Parathyroid adenoma (tissue), 2 donors: ENCODE measurements around the gene BTRC.
"Not testable (repeated sequence)": the region's sequence is repeated elsewhere in the genome, so short reads cannot be mapped to it uniquely, and the experiment has no call there.

Experiments
- H2AFZ ChIP-seq: fragments of 300-600 bp; sonication (generic); one replicate; pipeline ENCODE4 v1.7.0; 2017; ENCODE audit warnings: antibody characterized with exemption, mild to moderate bottlenecking
- H3K27ac ChIP-seq: fragments of 300-600 bp; sonication (generic); one replicate; pipeline ENCODE4 v1.7.0; 2017
- H3K27me3 ChIP-seq: fragments of 300-600 bp; sonication (generic); one replicate; pipeline ENCODE4 v1.7.0; 2017; ENCODE audit warnings: low read length; ENCODE audit not compliant: control insufficient read depth, insufficient read depth
- H3K36me3 ChIP-seq: fragments of 300-600 bp; sonication (generic); one replicate; pipeline ENCODE4 v1.7.0; 2017; ENCODE audit warnings: low read length; ENCODE audit not compliant: control insufficient read depth, insufficient read depth
- H3K4me1 ChIP-seq: fragments of 300-600 bp; sonication (generic); one replicate; pipeline ENCODE4 v1.7.0; 2017; ENCODE audit warnings: control low read depth
- H3K4me2 ChIP-seq: fragments of 300-600 bp; sonication (generic); one replicate; pipeline ENCODE4 v1.7.0; 2017; ENCODE audit warnings: low read length
- H3K4me3 ChIP-seq: fragments of 300-600 bp; sonication (generic); one replicate; pipeline ENCODE4 v1.7.0; 2017; ENCODE audit warnings: low read depth, low read length
- H3K79me2 ChIP-seq: fragments of 300-600 bp; sonication (generic); one replicate; pipeline ENCODE4 v1.7.0; 2017; ENCODE audit warnings: control low read depth
- H3K9ac ChIP-seq: fragments of 300-600 bp; sonication (generic); one replicate; pipeline ENCODE4 v1.7.0; 2017; ENCODE audit warnings: mild to moderate bottlenecking
- H3K9me3 ChIP-seq: fragments of 300-600 bp; sonication (generic); one replicate; pipeline ENCODE4 v1.7.0; 2017; ENCODE audit warnings: low read length; ENCODE audit not compliant: control insufficient read depth
- CTCF ChIP-seq: fragments of 300-600 bp; sonication (generic); IDR thresholded peaks from one replicate; pipeline ENCODE4 v1.7.0; 2017; ENCODE audit warnings: antibody characterized with exemption, mild to moderate bottlenecking
- donor health status: primary hyperparathyroidism.

The BTRC gene

DNA sequence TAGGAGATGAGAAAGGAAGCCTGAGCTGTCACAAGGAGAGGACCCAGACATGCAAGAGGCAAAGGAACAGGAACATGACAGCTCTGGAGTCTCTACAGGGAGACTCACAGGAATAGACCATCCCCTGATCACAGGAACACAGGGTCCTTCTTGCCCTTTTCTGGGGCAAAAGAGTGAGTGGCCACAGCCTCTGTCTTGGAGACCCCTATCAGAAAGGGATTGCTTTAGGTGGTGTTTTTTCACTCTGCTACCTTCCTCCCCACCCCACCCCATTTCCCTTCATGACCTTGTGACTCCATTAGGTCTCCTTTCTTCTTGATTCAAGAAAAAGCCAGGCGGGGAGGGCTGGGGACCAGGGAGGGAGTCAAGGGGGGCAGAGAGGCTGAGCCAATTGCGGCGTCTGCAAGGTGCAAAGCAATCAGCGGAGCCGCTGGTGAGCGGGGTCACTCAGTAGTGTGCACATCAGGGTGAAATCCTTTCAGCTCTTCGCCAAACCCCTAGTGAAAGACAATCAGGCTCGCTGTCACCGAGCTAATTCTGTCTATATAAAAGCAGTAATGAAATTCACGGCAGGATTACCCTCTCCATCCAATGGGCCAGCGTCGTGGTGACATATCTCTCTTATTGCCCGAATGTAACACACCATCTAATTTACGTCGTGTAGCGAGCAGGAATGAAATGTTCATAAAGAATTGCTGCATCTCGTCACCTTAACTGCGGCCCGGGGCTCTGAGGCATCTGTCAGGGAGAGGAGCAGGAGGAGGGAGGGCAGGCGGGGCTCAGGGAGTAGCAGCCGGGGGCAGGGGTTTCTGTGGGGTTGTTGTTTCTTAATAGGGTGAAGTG is 31.5 kb upstream of the BTRC start:
- no peak overlapping the region for H3K27ac ChIP-seq
- no peaks in the 10 kb centered on the region for H3K36me3 ChIP-seq
- no peaks in the 10 kb centered on the region for H3K4me1 ChIP-seq
- H3K4me2 ChIP-seq: no peak overlapping the region
- TF ChIP-seq CTCF: no peak
- no peaks in the 10 kb centered on the region for H3K9me3 ChIP-seq
- no peak overlapping the region for H3K9ac ChIP-seq
- no peaks in the 10 kb centered on the region for H3K27me3 ChIP-seq
- H3K79me2 ChIP-seq: no peaks in the 10 kb centered on the region
- H3K4me3 ChIP-seq: no peak overlapping the region
- no peak overlapping the region for H2AFZ ChIP-seq

- no peak overlapping the region for H3K27ac ChIP-seq
- H3K4me3 ChIP-seq: no peak overlapping the region
- H3K36me3 ChIP-seq: no peaks in the 10 kb centered on the region
- no peak overlapping the region for H2AFZ ChIP-seq
- H3K9ac ChIP-seq: no peak overlapping the region
- H3K79me2 ChIP-seq: no peaks in the 10 kb centered on the region
- no peaks in the 10 kb centered on the region for H3K27me3 ChIP-seq
- H3K4me1 ChIP-seq: no peaks in the 10 kb centered on the region
- no peak overlapping the region for H3K4me2 ChIP-seq
- no peaks in the 10 kb centered on the region for H3K9me3 ChIP-seq
- TF ChIP-seq CTCF: no peak
Observed at GRCh38 chr10:101323495-101323894, 30.5 kb upstream of the BTRC start.

- H3K4me2 ChIP-seq, H2AFZ ChIP-seq, H3K4me1 ChIP-seq, H3K9me3 ChIP-seq, H3K36me3 ChIP-seq, H3K79me2 ChIP-seq, H3K27me3 ChIP-seq, H3K27ac ChIP-seq, H3K4me3 ChIP-seq, H3K9ac ChIP-seq: not testable (repeated sequence)
Observed at GRCh38 chr10:101327454-101327853, 26.5 kb upstream of the BTRC start.

DNA sequence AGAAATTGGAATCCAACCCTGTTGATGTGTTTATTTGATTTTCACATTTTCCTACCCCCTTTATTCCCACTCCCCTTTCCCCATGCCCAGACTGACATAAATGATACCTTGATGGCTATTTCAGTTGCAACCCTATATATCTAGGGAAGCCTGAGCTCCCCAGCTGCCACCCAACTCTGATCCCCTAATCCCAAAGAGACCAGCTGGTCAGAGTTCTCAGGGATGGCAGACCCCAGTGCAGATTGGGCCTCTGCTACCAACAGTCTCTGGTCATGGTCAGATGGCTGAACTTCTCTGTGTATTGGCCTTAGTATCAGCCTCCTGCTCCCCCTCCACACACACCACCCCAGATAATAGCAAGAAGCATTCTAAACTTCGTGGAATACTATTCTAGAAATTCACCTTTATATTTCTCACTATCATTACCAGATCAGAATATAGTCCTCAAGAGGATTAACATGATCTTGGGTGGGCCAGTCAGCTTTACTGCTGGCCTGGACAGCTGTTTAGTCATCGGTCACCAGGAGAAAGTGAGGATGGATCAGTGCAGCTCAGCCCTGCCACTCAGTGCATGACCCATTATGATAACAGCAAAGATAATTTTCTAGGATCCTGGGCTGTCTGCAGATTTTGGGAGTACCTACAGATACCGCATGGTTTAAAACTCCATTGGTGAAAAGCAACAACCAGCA is 24.5 kb upstream of the BTRC start:
- Histone ChIP-seq H3K27ac (no peak overlapping the region), H3K79me2 (no peaks in the 10 kb centered on the region), H3K4me2 (no peak overlapping the region), H3K9me3 (no peaks in the 10 kb centered on the region), H3K27me3 (no peaks in the 10 kb centered on the region), H3K4me1 (no peaks in the 10 kb centered on the region), H2AFZ (no peak overlapping the region), H3K4me3 (no peak overlapping the region), H3K9ac (no peak overlapping the region), H3K36me3 (no peaks in the 10 kb centered on the region)
- TF ChIP-seq CTCF: no peak

DNA sequence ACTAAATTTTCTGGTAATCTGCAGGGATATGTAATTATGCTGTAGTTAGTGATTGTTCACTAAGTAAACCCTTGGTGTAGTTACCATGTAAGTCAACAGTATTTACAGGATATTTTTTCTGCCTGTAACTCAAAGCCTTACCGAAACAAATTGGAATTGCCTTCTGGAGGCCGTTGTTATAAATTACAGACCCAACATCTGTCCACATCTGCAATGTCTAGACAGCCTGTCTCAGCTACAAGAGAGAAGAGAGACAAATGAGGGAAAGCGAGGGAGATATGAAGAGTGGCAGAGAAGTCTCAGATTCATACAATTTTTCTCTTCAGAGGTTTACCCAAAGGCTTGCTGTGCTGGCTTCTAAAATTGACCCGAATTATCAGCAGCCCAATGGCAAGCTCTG is 23.7 kb upstream of the BTRC start:
- no peak overlapping the region for H3K4me3 ChIP-seq
- H3K27ac ChIP-seq: no peak overlapping the region
- no peaks in the 10 kb centered on the region for H3K36me3 ChIP-seq
- H3K4me2 ChIP-seq: no peak overlapping the region
- H3K27me3 ChIP-seq: no peaks in the 10 kb centered on the region
- H3K4me1 ChIP-seq: no peaks in the 10 kb centered on the region
- TF ChIP-seq CTCF: no peak
- no peaks in the 10 kb centered on the region for H3K79me2 ChIP-seq
- H3K9me3 ChIP-seq: no peaks in the 10 kb centered on the region
- no peak overlapping the region for H3K9ac ChIP-seq
- no peak overlapping the region for H2AFZ ChIP-seq
